Uterus (tissue), 4 donors: ENCODE measurements around the gene ISCU. TPM values are rescaled to one million over a fixed set of nuclear protein-coding genes. Genes with fewer than 3 reads are reported as not detected.
A peak's percentile ranks its signal among the peaks of the same experiment; 100 is the strongest.
"Not testable (repeated sequence)": the region's sequence is repeated elsewhere in the genome, so short reads cannot be mapped to it uniquely, and the experiment has no call there.

ENCODE experiments used
- DNase-seq, 2 donors: peaks; one replicate each; pipeline ENCODE4 v3.0.0-alpha.2; 2019 to 2020
- H3K27ac ChIP-seq, 2 donors: fragments of 200-600 bp; sonication (generic); 1 replicate in 1 of 2; 2 replicates in 1 of 2; pipeline ENCODE4 v1.5.1; 2016 to 2018
- H3K27me3 ChIP-seq, 2 donors: fragments of 200-600 bp; sonication (generic); one replicate each; pipeline ENCODE4 v1.5.1; 2018 to 2019; ENCODE audit warnings: control low read depth in 1 of 2
- H3K36me3 ChIP-seq, 2 donors: fragments of 200-600 bp; sonication (generic); one replicate each; pipeline ENCODE4 v1.5.1; 2019; ENCODE audit warnings: control low read depth in 1 of 2
- H3K4me1 ChIP-seq, 2 donors: fragments of 200-600 bp; sonication (generic); one replicate each; pipeline ENCODE4 v1.5.1; 2018 to 2019; ENCODE audit warnings: control low read depth in 1 of 2
- H3K4me3 ChIP-seq, 2 donors: fragments of 200-600 bp; sonication (generic); 1 replicate in 1 of 2; 2 replicates in 1 of 2; pipeline ENCODE4 v1.5.1; 2018 to 2019; ENCODE audit warnings: mild to moderate bottlenecking in 1 of 2
- H3K9me3 ChIP-seq, 2 donors: fragments of 200-600 bp; sonication (generic); one replicate each; pipeline ENCODE4 v1.5.1; 2019; ENCODE audit warnings: control low read depth in 1 of 2
- POLR2A ChIP-seq, 2 donors: fragments of 450-650 bp; IDR thresholded peaks; one replicate each; pipeline ENCODE4 v1.6.1; 2016; ENCODE audit warnings: antibody characterized with exemption in 2 of 2, mild to moderate bottlenecking in 1 of 2, moderate library complexity in 1 of 2
- intact Hi-C: fragments of 100-400 bp; cut with DNase I; formaldehyde crosslinking; loops from one replicate; pipeline ENCODE4 v1.15.1; 2023; ENCODE audit warnings: low total_unique reads
- total RNA-seq, 4 donors: library from RNA; depleted of rRNA in 3 of 4; stranded (reverse); fragments of >200 nt in 3 of 4; gene quantifications; one replicate each; pipeline versions ENCODE4 v1.1.0 to v1.2.4, GENCODE V29; 2014 to 2023
- TF ChIP-seq, protein P1 (sequence below), 4 experiments: fragments of 200-600 bp in 2 of 4; fragments of 450-650 bp in 2 of 4; sonication (generic) in 2 of 4; IDR thresholded peaks; one replicate each; pipeline ENCODE4 v1.5.1; 2016 to 2019; ENCODE audit warnings: antibody characterized with exemption in 4 of 4, mild to moderate bottlenecking in 2 of 4, moderate library complexity in 1 of 4
- donor health status: DM: yes; HTN: yes; CAD: no.

Gene ISCU
- total RNA-seq, 4 donors from 2014 or later, result 81.3 to 226 (median 161) TPM

DNA sequence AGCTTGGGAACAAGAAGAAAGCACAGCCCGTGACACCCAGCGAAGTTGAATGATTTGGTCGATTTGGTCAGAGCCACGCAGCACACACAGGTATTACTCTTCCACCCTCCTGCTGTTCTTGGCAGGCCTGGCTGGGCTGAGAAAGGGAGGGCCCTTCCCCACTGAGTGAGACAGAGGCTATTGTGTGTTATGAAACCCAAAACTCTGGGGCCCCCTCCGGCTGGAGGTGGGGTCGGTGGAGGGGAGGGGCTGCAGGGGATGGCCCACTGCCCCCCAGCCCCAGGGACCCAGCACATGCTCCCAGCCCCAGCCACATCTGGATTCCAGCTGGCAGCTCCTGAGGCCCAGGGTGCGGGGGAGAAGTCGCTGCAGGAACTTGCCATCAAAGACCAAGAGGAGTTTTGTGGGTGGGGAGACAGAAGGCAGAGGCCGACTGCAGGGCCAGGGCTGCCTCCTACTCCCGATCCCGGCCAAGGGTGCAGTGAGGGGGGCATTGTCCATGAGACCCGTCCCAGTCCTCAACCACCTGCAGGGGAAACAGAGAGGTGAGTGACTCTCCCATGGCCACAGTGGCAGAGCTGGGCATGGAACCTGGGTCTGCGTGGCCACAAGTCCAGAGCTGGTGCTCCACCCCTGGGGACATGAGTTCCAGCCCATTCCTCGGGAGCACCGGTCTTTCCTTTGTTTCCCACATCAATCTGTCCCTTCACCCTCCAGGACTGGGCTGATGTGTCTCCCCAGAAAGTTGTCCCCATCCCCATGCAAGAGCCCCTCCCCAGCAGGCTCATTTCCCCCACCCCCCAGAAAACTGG, 26.8 kb downstream of the ISCU start:
- TF ChIP-seq, protein P1, sequence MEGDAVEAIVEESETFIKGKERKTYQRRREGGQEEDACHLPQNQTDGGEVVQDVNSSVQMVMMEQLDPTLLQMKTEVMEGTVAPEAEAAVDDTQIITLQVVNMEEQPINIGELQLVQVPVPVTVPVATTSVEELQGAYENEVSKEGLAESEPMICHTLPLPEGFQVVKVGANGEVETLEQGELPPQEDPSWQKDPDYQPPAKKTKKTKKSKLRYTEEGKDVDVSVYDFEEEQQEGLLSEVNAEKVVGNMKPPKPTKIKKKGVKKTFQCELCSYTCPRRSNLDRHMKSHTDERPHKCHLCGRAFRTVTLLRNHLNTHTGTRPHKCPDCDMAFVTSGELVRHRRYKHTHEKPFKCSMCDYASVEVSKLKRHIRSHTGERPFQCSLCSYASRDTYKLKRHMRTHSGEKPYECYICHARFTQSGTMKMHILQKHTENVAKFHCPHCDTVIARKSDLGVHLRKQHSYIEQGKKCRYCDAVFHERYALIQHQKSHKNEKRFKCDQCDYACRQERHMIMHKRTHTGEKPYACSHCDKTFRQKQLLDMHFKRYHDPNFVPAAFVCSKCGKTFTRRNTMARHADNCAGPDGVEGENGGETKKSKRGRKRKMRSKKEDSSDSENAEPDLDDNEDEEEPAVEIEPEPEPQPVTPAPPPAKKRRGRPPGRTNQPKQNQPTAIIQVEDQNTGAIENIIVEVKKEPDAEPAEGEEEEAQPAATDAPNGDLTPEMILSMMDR (IDR thresholded peaks at IDR 0.05), result no peak
- TF ChIP-seq POLR2A (IDR thresholded peaks at IDR 0.05), result no peak
- Histone ChIP-seq H3K27ac (peak overlapping the region; percentile 33), H3K4me1 (no peaks in the 10 kb centered on the region), H3K36me3 (no peaks in the 10 kb centered on the region), H3K27me3 (no peaks in the 10 kb centered on the region), H3K9me3 (no peaks in the 10 kb centered on the region), H3K4me3 (no peak overlapping the region)
- DNase-seq, result peak in 1 of 2 donors; percentile 58
- intact Hi-C loops, result no loop called here

DNA sequence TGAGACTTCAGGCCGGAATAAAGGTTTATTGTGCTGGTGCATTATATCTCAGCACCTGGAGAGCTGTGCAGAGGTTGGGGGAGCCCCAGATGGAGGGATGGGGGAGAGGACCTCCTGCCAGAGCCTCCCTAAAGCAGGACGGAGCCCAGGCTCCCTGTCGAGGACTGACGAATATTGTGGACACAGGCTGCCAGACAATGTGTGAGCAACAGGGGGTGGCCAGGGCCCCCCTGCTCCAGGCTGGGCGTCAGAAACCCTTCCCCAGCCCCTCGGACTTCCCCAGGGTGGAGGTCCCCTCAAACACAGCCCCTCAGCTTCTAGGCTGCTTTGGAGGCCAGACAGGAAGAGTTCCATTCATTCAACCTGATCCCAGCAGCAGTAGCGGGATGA, 27.4 kb downstream of the ISCU start:
- H3K4me3 ChIP-seq, result no peak overlapping the region
- DNase-seq, result no peak
- intact Hi-C loops, result no loop called here
- H3K36me3 ChIP-seq, result no peaks in the 10 kb centered on the region
- no peaks in the 10 kb centered on the region for H3K27me3 ChIP-seq
- H3K4me1 ChIP-seq, result no peaks in the 10 kb centered on the region
- no peaks in the 10 kb centered on the region for H3K9me3 ChIP-seq
- H3K27ac ChIP-seq, result peak overlapping the region in 1 of 2 donors; percentile 10
- TF ChIP-seq, protein P1 (IDR thresholded peaks at IDR 0.05), result no peak
- no peak for TF ChIP-seq POLR2A (IDR thresholded peaks at IDR 0.05)

DNA sequence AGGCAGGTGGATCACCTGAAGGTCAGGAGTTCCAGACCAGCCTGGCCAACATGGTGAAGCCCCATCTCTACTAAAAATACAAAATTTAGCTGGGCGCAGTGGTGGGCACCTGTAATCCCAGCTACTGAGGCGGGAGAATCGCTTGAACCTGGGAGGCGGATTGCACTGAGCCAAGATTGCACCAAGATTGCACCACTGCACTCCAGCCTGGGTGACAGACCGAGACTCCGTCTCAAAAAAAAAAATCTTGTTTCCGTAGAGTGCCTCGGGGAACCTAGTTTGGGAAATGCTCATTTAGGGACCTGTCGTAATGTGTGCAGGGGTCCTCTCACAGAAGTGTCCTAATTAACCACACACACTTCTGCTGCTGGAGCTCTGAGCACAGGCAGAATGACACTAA, 28.1 kb downstream of the ISCU start:
- H3K4me3 ChIP-seq, H3K4me1 ChIP-seq, H3K36me3 ChIP-seq, H3K9me3 ChIP-seq, DNase-seq, H3K27ac ChIP-seq, H3K27me3 ChIP-seq, intact Hi-C loops: not testable (repeated sequence)

DNA sequence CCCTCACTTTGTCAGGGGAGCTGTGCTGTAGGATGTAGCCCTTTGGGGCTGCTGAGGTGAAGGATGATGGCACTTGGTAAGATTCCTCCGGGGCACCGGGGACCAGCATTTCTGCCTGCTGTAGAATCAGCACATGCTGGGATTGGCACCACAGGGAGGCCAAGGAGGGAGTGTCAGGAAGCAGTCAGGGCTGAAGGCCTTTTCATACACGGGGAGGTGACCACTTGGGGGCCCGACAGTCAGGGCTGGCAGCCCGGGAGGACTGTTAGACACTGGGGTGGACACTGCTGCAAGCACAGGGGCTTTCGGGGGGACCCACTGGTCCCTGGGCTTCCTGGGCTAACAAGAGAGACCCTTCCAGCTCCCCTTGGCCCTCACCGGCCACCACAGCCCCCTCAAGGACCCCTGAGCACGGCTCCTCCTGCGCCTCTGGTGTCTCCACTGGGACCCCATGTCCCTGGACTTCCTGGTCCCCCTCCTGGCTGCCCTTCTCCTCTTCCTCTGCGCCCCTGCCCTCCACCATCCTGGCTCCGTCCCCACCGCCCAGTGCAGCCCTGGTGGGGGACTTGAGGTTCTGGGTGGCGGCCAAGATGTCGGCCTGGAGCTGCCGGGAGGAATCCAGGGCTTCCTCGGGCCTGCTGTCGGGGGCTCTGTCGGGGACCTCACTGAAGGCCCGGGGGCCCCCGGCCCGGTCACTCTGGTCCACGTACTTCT, 29.0 kb downstream of the ISCU start:
- Histone ChIP-seq H3K36me3 (no peaks in the 10 kb centered on the region), H3K4me3 (no peak overlapping the region), H3K9me3 (no peaks in the 10 kb centered on the region), H3K27me3 (no peaks in the 10 kb centered on the region), H3K4me1 (no peaks in the 10 kb centered on the region), H3K27ac (no peak overlapping the region)
- TF ChIP-seq POLR2A (IDR thresholded peaks at IDR 0.05), result no peak
- TF ChIP-seq, protein P1 (IDR thresholded peaks at IDR 0.05), result no peak
- intact Hi-C loops, result no loop called here
- DNase-seq, result no peak

DNA sequence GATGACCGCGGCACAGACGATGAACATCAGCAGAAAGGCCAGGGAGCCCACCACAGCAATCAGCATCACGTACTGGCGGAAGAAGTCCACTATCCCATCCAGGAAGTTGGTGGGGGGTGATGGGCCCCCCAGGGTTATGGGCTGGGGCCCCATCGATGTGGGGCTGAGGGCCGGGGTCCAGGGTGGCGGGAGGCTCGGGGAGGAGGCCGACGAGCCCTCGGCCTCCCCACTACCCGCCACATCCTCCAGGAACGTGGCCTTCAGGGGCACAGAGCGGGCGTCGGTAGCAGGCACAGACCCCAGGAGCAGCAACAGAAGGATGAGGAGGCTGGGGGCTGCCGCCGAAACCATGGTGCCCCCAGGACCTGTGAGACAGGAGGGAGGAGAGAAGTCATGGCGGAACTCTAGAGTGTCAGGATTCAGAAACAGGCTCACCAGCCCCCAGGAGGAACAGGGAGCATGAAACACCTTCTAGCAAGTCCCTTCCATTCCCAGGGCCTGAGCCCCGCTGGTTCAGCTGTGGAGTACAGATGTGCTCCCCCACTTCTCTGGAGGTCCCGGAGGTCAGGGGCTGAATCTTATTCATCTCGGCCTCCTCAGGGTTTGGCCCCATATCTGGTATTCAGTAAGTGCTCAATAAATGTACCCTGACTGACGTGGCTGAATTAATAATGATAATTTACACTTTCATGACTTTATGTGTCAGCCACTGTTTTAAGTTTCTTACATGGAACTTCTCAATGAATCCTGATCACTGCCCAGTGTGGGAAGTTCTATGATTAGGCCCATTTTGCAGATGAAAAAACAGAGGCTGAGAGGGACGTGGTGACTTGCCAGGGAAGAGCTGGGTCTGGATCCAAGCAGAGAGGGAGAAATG, 29.9 kb downstream of the ISCU start:
- H3K9me3 ChIP-seq, result no peaks in the 10 kb centered on the region
- intact Hi-C loops, result no loop called here
- H3K27me3 ChIP-seq, result no peaks in the 10 kb centered on the region
- no peak overlapping the region for H3K27ac ChIP-seq
- H3K4me1 ChIP-seq, result no peaks in the 10 kb centered on the region
- no peaks in the 10 kb centered on the region for H3K36me3 ChIP-seq
- DNase-seq, result no peak
- H3K4me3 ChIP-seq, result no peak overlapping the region
- TF ChIP-seq, protein P1 (IDR thresholded peaks at IDR 0.05), result no peak
- TF ChIP-seq POLR2A (IDR thresholded peaks at IDR 0.05), result no peak
